CD14-positive monocyte (primary cell): ENCODE data around the gene CCL26. TPM values are rescaled to one million over a fixed set of nuclear protein-coding genes. Genes with fewer than 3 reads are reported as not detected.

Source experiments
- DNase-seq, 3 donors: peaks; one replicate each; pipeline ENCODE4 v3.0.0-alpha.2; 2011 to 2022
- H2AFZ ChIP-seq: 2 replicates; pipeline ENCODE4 v1.6.0; 2012; ENCODE audit warnings: mild to moderate bottlenecking, low read depth, low read length, inconsistent platforms; ENCODE audit not compliant: insufficient read depth, poor library complexity, severe bottlenecking
- H3K27ac ChIP-seq, 2 donors: 1 replicate in 1 of 2; 2 replicates in 1 of 2; pipeline ENCODE4 v1.5.1; 2012 to 2013; ENCODE audit warnings: low read length in 2 of 2, control low read depth in 1 of 2, inconsistent platforms in 1 of 2, low read depth in 1 of 2, mild to moderate bottlenecking in 1 of 2
- H3K27me3 ChIP-seq, 2 donors: one replicate each; pipeline versions ENCODE4 v1.6.0 to v1.6.1; 2011 to 2013; ENCODE audit warnings: low read length in 2 of 2; ENCODE audit not compliant: control insufficient read depth in 2 of 2, insufficient read depth in 2 of 2
- H3K36me3 ChIP-seq, 2 donors: replicated peaks in 1 of 2; 1 replicate in 1 of 2; 2 replicates in 1 of 2; pipeline versions ENCODE4 v1.5.1 to v1.6.1; 2012 to 2013; ENCODE audit warnings: low read length in 2 of 2, control low read depth in 1 of 2, inconsistent platforms in 1 of 2, mild to moderate bottlenecking in 1 of 2; ENCODE audit not compliant: insufficient read depth in 2 of 2, control insufficient read depth in 1 of 2
- H3K4me1 ChIP-seq, 2 donors: 1 replicate in 1 of 2; 2 replicates in 1 of 2; pipeline versions ENCODE4 v1.5.1 to v1.6.1; 2012 to 2013; ENCODE audit warnings: low read length in 2 of 2, control low read depth in 1 of 2, inconsistent platforms in 1 of 2, mild to moderate bottlenecking in 1 of 2, moderate library complexity in 1 of 2; ENCODE audit not compliant: insufficient read depth in 2 of 2, control insufficient read depth in 1 of 2
- H3K4me2 ChIP-seq: replicated peaks from 2 replicates; pipeline ENCODE3; 2012; ENCODE audit warnings: low read length, moderate library complexity, mild to moderate bottlenecking; ENCODE audit not compliant: poor library complexity, severe bottlenecking; ENCODE audit errors: extremely low read depth
- H3K4me3 ChIP-seq, 3 experiments: fragments of 200-600 bp in 1 of 3; sonication (generic) in 1 of 3; replicated peaks in 1 of 3; 1 replicate in 2 of 3; 2 replicates in 1 of 3; pipeline ENCODE4 v1.5.1; 2011 to 2013; ENCODE audit warnings: low read length in 3 of 3, mild to moderate bottlenecking in 3 of 3, control low read depth in 2 of 3, low read depth in 2 of 3, inconsistent platforms in 1 of 3, moderate library complexity in 1 of 3
- H3K79me2 ChIP-seq: 2 replicates; pipeline ENCODE4 v1.6.0; 2012; ENCODE audit warnings: mild to moderate bottlenecking, control low read depth, inconsistent platforms, low read length, moderate library complexity; ENCODE audit not compliant: insufficient read depth
- H3K9ac ChIP-seq: 2 replicates; pipeline ENCODE4 v1.6.0; 2017; ENCODE audit warnings: low read length, mild to moderate bottlenecking; ENCODE audit not compliant: insufficient read depth, poor library complexity, severe bottlenecking
- H3K9me3 ChIP-seq, 2 donors: replicated peaks in 1 of 2; 1 replicate in 1 of 2; 2 replicates in 1 of 2; pipeline versions ENCODE4 v1.5.1 to v1.6.1; 2012 to 2013; ENCODE audit warnings: low read length in 2 of 2, control low read depth in 1 of 2; ENCODE audit not compliant: control insufficient read depth in 1 of 2, insufficient read depth in 1 of 2
- H4K20me1 ChIP-seq: 2 replicates; pipeline ENCODE4 v1.6.0; 2012; ENCODE audit warnings: mild to moderate bottlenecking, low read length, control low read depth, moderate library complexity; ENCODE audit not compliant: insufficient read depth
- H3K27ac Mint-ChIP-seq, 7 donors: one replicate each; pipeline ENCODE4 v1.8.0; 2020; ENCODE audit warnings: mild to moderate bottlenecking in 7 of 7, mixed read lengths in 7 of 7, moderate library complexity in 6 of 7, inconsistent platforms in 2 of 7
- H3K27me3 Mint-ChIP-seq, 3 donors: one replicate each; pipeline ENCODE4 v1.8.0; 2021 to 2022; ENCODE audit warnings: low read depth in 3 of 3, mild to moderate bottlenecking in 3 of 3, mixed read lengths in 3 of 3, moderate library complexity in 3 of 3, inconsistent platforms in 1 of 3
- H3K36me3 Mint-ChIP-seq, 2 donors: one replicate each; pipeline ENCODE4 v1.8.0; 2020; ENCODE audit warnings: mixed read lengths in 2 of 2, inconsistent platforms in 1 of 2, mild to moderate bottlenecking in 1 of 2
- H3K4me1 Mint-ChIP-seq: one replicate; pipeline ENCODE4 v1.8.0; 2020; ENCODE audit warnings: mild to moderate bottlenecking, mixed read lengths
- H3K4me3 Mint-ChIP-seq, 2 donors: one replicate each; pipeline ENCODE4 v1.8.0; 2020; ENCODE audit warnings: mild to moderate bottlenecking in 2 of 2, mixed read lengths in 2 of 2, moderate library complexity in 1 of 2
- H3K9me3 Mint-ChIP-seq, 7 donors: one replicate each; pipeline ENCODE4 v1.8.0; 2020 to 2022; ENCODE audit warnings: mixed read lengths in 7 of 7, mild to moderate bottlenecking in 6 of 7, moderate library complexity in 6 of 7, inconsistent platforms in 2 of 7
- WGBS: methylation state at CpG from one replicate; pipeline ENCODE4 v1.1.5; 2013; ENCODE audit warnings: missing lambda C conversion rate; ENCODE audit not compliant: insufficient coverage; 5-methylcytosine and 5-hydroxymethylcytosine counted together
- intact Hi-C, 2 donors: fragments of 100-400 bp; cut with micrococcal nuclease; formaldehyde crosslinking; loops; one replicate each; pipeline versions ENCODE4 v1.15.0 to v1.15.1; 2023
- polyA plus RNA-seq, 3 donors: library from polyadenylated mRNA; depleted of rRNA in 1 of 3; unstranded in 2 of 3; stranded (reverse) in 1 of 3; fragments of 300-500 nt in 2 of 3; fragments of >200 nt in 1 of 3; fragmentation: Illumina TruSeq in 2 of 3; gene quantifications; 1 replicate in 2 of 3; 2 replicates in 1 of 3; pipeline ENCODE4 v1.2.3, GENCODE V29; 2012 to 2021
- TF ChIP-seq, protein P1 (sequence below): fragments of 200-600 bp; IDR thresholded peaks from one replicate; pipeline ENCODE4 v1.8.0; 2022; ENCODE audit warnings: antibody characterized with exemption, mild to moderate bottlenecking

CCL26 gene
- polyA plus RNA-seq, 3 donors, result not detected

GRCh38 chr7:75804705-75805104 is 32.7 kb upstream of the CCL26 start:
- no peaks in the 10 kb centered on the region for H3K4me1 Mint-ChIP-seq
- H3K4me3 Mint-ChIP-seq, result no peak overlapping the region
- no peak for DNase-seq
- WGBS, result 70% methylated on average over 2 of the region's 5 CpGs
- H3K9ac ChIP-seq, result no peak overlapping the region
- H3K27ac ChIP-seq, result no peak overlapping the region
- peaks cover 22 to 30% of the 10 kb centered on the region in 2 donors for H3K9me3 ChIP-seq
- no peaks in the 10 kb centered on the region for H4K20me1 ChIP-seq
- H3K4me1 ChIP-seq, result no peaks in the 10 kb centered on the region
- peaks cover 2 to 7% (median 4%) of the 10 kb centered on the region in 3 donors for H3K27me3 Mint-ChIP-seq
- H3K4me2 ChIP-seq, result no peak overlapping the region
- no peaks in the 10 kb centered on the region for H3K27me3 ChIP-seq
- H3K9me3 Mint-ChIP-seq, result peaks cover 15 to 30% (median 25%) of the 10 kb centered on the region in 7 donors
- H3K27ac Mint-ChIP-seq, result no peak overlapping the region
- H2AFZ ChIP-seq, result no peak overlapping the region
- peaks cover 0 to 2% of the 10 kb centered on the region in 2 donors for H3K36me3 Mint-ChIP-seq
- TF ChIP-seq, protein P1, sequence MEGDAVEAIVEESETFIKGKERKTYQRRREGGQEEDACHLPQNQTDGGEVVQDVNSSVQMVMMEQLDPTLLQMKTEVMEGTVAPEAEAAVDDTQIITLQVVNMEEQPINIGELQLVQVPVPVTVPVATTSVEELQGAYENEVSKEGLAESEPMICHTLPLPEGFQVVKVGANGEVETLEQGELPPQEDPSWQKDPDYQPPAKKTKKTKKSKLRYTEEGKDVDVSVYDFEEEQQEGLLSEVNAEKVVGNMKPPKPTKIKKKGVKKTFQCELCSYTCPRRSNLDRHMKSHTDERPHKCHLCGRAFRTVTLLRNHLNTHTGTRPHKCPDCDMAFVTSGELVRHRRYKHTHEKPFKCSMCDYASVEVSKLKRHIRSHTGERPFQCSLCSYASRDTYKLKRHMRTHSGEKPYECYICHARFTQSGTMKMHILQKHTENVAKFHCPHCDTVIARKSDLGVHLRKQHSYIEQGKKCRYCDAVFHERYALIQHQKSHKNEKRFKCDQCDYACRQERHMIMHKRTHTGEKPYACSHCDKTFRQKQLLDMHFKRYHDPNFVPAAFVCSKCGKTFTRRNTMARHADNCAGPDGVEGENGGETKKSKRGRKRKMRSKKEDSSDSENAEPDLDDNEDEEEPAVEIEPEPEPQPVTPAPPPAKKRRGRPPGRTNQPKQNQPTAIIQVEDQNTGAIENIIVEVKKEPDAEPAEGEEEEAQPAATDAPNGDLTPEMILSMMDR, result no peak
- H3K36me3 ChIP-seq, result no peaks in the 10 kb centered on the region
- H3K79me2 ChIP-seq, result no peaks in the 10 kb centered on the region
- intact Hi-C loops, result no loop called here
- no peak overlapping the region for H3K4me3 ChIP-seq

DNA sequence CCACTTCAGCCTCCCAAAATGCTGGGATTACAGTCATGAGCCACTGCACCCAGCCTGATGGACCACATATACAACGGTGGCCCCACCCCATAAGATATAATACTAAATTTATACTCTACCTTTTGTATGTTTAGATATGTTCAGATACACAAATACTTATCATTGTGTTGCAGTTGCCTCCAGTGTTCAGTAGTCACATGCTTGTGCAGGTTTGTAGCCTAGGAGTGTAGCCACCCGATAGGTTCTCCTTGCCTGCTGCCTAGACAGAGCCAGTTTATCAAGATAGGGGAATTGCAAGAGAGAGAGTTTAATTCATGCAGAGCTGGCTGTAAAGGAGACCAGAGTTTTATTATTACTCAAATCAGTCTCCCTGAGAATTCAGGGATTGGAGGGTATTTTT is 32.0 kb upstream of the CCL26 start:
- H3K4me3 ChIP-seq, result no peak overlapping the region
- no CpG with 5 or more reads among the region's 2 CpGs for WGBS
- no peaks in the 10 kb centered on the region for H3K4me1 ChIP-seq
- no peak overlapping the region for H3K4me2 ChIP-seq
- peaks cover 0 to 2% of the 10 kb centered on the region in 2 donors for H3K36me3 Mint-ChIP-seq
- H3K9me3 ChIP-seq, result peaks cover 22 to 30% of the 10 kb centered on the region in 2 donors
- H3K4me3 Mint-ChIP-seq, result no peak overlapping the region
- H3K79me2 ChIP-seq, result no peaks in the 10 kb centered on the region
- DNase-seq, result no peak
- peaks cover 2 to 9% (median 5%) of the 10 kb centered on the region in 3 donors for H3K27me3 Mint-ChIP-seq
- H3K9ac ChIP-seq, result no peak overlapping the region
- no peaks in the 10 kb centered on the region for H3K27me3 ChIP-seq
- H3K4me1 Mint-ChIP-seq, result no peaks in the 10 kb centered on the region
- H3K27ac ChIP-seq, result no peak overlapping the region
- H2AFZ ChIP-seq, result no peak overlapping the region
- peaks cover 15 to 30% (median 25%) of the 10 kb centered on the region in 7 donors for H3K9me3 Mint-ChIP-seq
- no peaks in the 10 kb centered on the region for H4K20me1 ChIP-seq
- no peaks in the 10 kb centered on the region for H3K36me3 ChIP-seq
- intact Hi-C loops, result no loop called here
- TF ChIP-seq, protein P1, result no peak
- no peak overlapping the region for H3K27ac Mint-ChIP-seq
